ENCODE measurements around the gene RAB30.

DNA sequence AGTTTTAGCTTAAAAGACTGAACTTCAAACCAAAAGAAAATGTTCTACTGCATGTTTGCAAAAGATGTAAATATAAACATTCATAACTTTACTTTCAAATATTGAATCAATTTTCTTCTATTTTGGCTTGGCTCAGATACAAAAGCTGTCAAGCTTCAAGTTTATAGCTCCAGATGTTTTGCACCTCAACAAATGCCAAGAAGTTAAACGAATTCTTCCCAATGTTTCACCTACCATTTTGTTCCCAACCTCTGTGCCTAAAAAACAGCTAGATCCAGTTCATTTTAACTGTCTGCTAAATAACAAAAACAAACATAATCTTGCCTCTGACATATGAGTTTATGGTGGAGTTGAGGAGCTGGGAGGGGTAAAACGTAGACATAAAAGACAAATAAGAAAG is 76.5 kb downstream of the RAB30 start:
- TF ChIP-seq CTCF (IDR thresholded peaks at IDR 0.05; ENCODE audit: insufficient read depth, low read length): no peak
- TF ChIP-seq GABPA (IDR thresholded peaks at IDR 0.05; ENCODE audit: low read depth): no peak
- TF ChIP-seq SPI1 (IDR thresholded peaks at IDR 0.05; ENCODE audit: borderline replicate concordance, low read depth): no peak
- TF ChIP-seq, protein P1, sequence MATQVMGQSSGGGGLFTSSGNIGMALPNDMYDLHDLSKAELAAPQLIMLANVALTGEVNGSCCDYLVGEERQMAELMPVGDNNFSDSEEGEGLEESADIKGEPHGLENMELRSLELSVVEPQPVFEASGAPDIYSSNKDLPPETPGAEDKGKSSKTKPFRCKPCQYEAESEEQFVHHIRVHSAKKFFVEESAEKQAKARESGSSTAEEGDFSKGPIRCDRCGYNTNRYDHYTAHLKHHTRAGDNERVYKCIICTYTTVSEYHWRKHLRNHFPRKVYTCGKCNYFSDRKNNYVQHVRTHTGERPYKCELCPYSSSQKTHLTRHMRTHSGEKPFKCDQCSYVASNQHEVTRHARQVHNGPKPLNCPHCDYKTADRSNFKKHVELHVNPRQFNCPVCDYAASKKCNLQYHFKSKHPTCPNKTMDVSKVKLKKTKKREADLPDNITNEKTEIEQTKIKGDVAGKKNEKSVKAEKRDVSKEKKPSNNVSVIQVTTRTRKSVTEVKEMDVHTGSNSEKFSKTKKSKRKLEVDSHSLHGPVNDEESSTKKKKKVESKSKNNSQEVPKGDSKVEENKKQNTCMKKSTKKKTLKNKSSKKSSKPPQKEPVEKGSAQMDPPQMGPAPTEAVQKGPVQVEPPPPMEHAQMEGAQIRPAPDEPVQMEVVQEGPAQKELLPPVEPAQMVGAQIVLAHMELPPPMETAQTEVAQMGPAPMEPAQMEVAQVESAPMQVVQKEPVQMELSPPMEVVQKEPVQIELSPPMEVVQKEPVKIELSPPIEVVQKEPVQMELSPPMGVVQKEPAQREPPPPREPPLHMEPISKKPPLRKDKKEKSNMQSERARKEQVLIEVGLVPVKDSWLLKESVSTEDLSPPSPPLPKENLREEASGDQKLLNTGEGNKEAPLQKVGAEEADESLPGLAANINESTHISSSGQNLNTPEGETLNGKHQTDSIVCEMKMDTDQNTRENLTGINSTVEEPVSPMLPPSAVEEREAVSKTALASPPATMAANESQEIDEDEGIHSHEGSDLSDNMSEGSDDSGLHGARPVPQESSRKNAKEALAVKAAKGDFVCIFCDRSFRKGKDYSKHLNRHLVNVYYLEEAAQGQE (IDR thresholded peaks at IDR 0.05; ENCODE audit: insufficient replicate concordance, low read depth): no peak
- TF ChIP-seq POLR2AphosphoS5 (IDR thresholded peaks at IDR 0.05; ENCODE audit: low read depth): no peak
